Activated CD4-positive, alpha-beta memory T cell treated with anti-CD3 and anti-CD28 coated beads, Interleukin-2, amount 10 ng/mL, durations not matched to agents 7 days and 5 days (primary cell): Measurements from ENCODE around the gene KY. TPM values are rescaled to one million over a fixed set of nuclear protein-coding genes. Genes with fewer than 3 reads are reported as not detected.
A peak's percentile ranks its signal among the peaks of the same experiment; 100 is the strongest.

Source experiments
- CTCF ChIA-PET: fragments of 350-600 bp; sonication (Branson Sonifier 250); formaldehyde crosslinking; loops from one replicate; lab custom pipeline; 2021; ENCODE audit warnings: antibody characterized with exemption, inconsistent platforms; lab: Charles Lee
- POLR2A ChIA-PET: fragments of 350-600 bp; sonication (Branson Sonifier 250); formaldehyde crosslinking; loops from one replicate; lab custom pipeline; 2021; ENCODE audit warnings: antibody characterized with exemption; lab: Charles Lee
- DNase-seq: peaks from one replicate; pipeline ENCODE4 v3.0.0-alpha.2; 2020
- H3K27ac Mint-ChIP-seq: one replicate; pipeline ENCODE4 v1.8.0; 2021; ENCODE audit warnings: mild to moderate bottlenecking, mixed read lengths
- H3K27me3 Mint-ChIP-seq: one replicate; pipeline ENCODE4 v1.8.0; 2021; ENCODE audit warnings: mixed read lengths
- H3K36me3 Mint-ChIP-seq: one replicate; pipeline ENCODE4 v1.8.0; 2021; ENCODE audit warnings: low read depth, mixed read lengths
- H3K4me1 Mint-ChIP-seq: one replicate; pipeline ENCODE4 v1.8.0; 2021; ENCODE audit warnings: mixed read lengths
- H3K4me3 Mint-ChIP-seq: one replicate; pipeline ENCODE4 v1.8.0; 2021; ENCODE audit warnings: mild to moderate bottlenecking, mixed read lengths
- H3K9me3 Mint-ChIP-seq: one replicate; pipeline ENCODE4 v1.8.0; 2021; ENCODE audit warnings: mixed read lengths
- total RNA-seq, 2 experiments: library from RNA; stranded (reverse); gene quantifications; one replicate each; pipeline ENCODE4 v1.2.3, GENCODE V29; 2021

KY gene
- total RNA-seq, 2 experiments from 2014 or later = not detected

DNA sequence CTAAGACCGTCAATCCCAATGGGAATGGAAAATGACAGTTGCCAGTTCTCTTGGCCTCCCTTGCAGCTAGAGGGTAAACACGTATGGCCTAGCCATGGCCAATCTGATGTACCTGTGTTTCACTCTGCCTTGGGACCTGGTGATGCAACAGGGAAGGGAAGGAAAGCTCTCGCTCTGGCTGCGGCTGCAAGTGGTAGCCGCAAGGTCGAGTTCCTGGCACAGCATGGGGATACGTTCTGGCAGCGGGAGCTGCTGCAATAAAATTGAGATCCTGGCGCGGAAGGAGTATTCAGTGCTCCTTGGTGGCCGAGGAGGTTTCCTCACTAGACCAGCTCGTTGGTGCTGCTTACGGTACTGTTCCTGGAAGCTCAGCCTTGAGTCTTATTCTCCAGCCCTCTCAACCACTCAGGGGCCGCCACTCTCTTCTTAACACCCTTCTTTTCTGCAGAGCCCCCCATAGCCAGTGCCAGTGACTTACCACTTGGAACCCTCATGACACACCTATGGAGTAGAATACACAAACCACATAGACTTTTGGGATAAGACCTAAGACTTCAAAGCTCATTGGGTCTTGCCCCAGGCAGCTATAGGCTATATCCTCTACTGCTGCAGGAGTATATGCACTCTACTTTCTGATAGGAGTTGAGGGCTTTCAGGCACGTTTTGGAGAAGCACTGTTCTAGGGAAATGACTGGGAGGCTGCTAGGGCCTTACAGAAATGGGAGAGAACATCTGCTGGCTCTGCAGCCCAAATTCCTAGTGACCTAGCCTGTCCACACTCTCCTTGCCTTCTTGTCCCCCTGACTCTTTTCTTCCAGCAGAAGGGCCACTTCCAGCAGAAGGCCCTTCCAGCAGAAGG is 2.7 kb downstream of the KY start:
- H3K36me3 Mint-ChIP-seq = no peaks in the 10 kb centered on the region
- H3K27me3 Mint-ChIP-seq = peaks cover 20% of the 10 kb centered on the region
- H3K4me1 Mint-ChIP-seq = no peaks in the 10 kb centered on the region
- POLR2A ChIA-PET = no interaction called here
- H3K9me3 Mint-ChIP-seq = no peaks in the 10 kb centered on the region
- H3K4me3 Mint-ChIP-seq = no peak overlapping the region
- no peak for DNase-seq
- CTCF ChIA-PET = no interaction called here
- H3K27ac Mint-ChIP-seq = no peak overlapping the region

DNA sequence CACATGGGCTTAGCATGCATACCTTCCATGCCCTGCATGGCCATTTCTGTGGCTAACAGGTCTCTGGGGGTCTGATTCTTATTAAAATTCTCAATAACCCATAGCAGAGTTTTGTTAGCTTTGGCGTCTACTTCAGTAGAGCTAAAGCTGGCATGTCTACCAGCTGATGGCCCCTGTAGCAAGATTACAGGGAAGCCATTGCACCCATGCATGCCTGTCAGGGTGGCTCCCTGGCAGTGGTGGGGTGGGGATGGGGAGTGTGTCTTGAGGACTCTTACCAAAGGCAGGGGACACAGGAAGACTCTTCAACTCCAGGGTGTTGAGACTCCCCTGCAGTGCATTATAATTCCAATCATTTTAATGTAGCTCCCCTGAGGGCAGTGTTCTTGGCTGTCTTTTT is 4.7 kb downstream of the KY start:
- Mint-ChIP-seq H3K27ac (no peak overlapping the region), H3K36me3 (no peaks in the 10 kb centered on the region), H3K4me1 (no peaks in the 10 kb centered on the region), H3K4me3 (no peak overlapping the region), H3K9me3 (no peaks in the 10 kb centered on the region), H3K27me3 (peaks cover 12% of the 10 kb centered on the region)
- DNase-seq = no peak
- ChIA-PET CTCF (no interaction called here), POLR2A (no interaction called here)

DNA sequence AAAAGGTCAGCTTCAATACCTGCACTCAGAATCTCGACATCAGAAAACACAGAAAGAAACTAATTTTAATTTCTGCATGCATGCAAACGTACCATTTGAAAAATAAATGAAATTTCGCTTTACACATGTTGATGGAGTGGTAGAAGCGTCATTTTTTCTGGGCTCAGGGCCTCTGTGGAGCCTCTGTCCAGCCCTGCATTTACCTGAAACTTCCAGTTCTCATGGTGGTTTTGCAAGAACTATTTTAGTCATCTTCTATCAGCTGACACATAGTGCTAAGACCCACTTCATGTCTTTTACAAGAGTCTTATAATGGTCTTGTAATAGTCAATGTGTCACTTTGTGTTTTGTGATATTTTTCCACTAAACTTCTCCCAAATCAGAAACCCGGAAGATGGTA is 5.3 kb downstream of the KY start:
- no peak for DNase-seq
- peaks cover 12% of the 10 kb centered on the region for H3K27me3 Mint-ChIP-seq
- no peak overlapping the region for H3K27ac Mint-ChIP-seq
- ChIA-PET POLR2A (no interaction called here), CTCF (no interaction called here)
- H3K9me3 Mint-ChIP-seq = no peaks in the 10 kb centered on the region
- H3K4me1 Mint-ChIP-seq = no peaks in the 10 kb centered on the region
- no peak overlapping the region for H3K4me3 Mint-ChIP-seq
- no peaks in the 10 kb centered on the region for H3K36me3 Mint-ChIP-seq

DNA sequence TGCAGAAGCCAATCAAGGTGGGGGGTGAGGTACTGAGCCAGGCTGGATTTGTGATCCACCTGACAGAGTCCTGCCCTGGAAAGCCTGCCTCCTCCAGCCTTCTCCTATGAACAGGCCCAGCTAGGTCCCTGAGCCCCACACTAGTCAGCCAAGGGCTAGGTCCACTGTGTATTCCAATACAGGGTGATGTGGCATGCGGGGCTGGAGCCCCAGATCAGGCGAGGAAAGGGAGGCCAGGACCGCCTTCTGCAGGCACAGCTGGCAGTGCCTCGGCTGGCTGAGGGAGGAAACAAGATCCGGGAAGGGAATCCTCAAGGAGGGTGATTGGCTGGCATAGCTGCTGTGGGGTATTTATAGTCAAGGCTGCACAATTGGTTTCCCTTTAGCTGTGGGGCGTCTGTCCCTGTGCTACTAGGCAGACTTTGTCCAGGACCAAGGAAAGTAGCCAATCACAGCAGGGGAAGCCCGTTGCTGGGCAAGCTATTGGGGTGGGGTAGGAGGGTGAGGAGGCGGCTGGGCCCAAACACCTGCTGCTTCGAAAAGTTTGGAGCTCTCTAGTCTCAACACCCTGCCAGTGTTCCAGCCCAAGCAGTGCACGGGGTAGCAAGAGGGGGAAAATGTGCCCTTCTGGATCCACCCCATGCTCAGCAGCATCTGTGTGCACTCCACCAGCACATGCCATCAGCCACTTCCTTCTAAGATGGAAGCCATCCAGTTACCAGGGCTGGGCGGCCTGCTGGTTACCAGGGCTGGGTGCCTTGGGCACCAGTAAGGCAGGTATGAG is 5.9 kb downstream of the KY start:
- H3K27me3 Mint-ChIP-seq = peaks cover 8% of the 10 kb centered on the region
- POLR2A ChIA-PET = no interaction called here
- no peaks in the 10 kb centered on the region for H3K36me3 Mint-ChIP-seq
- CTCF ChIA-PET = no interaction called here
- no peak for DNase-seq
- no peak overlapping the region for H3K4me3 Mint-ChIP-seq
- no peak overlapping the region for H3K27ac Mint-ChIP-seq
- no peaks in the 10 kb centered on the region for H3K4me1 Mint-ChIP-seq
- no peaks in the 10 kb centered on the region for H3K9me3 Mint-ChIP-seq

DNA sequence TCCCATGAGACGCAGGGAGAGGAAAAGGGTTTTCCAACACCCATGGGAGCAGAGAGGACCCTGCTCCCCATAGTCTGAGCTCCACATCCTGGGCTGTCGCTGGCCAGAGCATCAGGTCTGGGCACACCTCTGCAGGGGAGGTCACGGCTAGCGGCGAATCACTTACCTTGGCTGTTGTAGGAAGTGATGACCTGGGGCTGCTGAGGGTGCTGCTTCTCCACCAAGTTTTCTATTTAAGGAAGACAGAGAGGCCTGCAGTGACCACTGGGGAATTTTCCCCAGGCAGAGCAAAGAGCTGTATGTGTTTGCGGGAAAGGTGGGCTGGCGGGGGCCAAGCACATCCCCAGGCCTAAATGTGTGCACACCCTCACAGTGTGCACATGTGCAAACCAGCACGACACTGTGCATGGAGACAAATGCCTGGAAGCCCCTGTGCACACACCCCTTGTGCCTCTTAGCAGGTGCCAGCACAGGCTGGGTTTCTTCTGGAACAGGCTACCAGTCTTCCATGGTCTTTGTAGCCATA is 7.6 kb downstream of the KY start:
- H3K9me3 Mint-ChIP-seq = no peaks in the 10 kb centered on the region
- H3K36me3 Mint-ChIP-seq = no peaks in the 10 kb centered on the region
- ChIA-PET CTCF (interaction anchor here (1.9 kb wide), 1 partner anchor 42 kb away, joined by 6 read pairs; no protein-coding TSS in a partner anchor), POLR2A (no interaction called here)
- H3K27me3 Mint-ChIP-seq = no peaks in the 10 kb centered on the region
- H3K27ac Mint-ChIP-seq = no peak overlapping the region
- DNase-seq = peak; percentile 9
- no peak overlapping the region for H3K4me3 Mint-ChIP-seq
- H3K4me1 Mint-ChIP-seq = no peaks in the 10 kb centered on the region

DNA sequence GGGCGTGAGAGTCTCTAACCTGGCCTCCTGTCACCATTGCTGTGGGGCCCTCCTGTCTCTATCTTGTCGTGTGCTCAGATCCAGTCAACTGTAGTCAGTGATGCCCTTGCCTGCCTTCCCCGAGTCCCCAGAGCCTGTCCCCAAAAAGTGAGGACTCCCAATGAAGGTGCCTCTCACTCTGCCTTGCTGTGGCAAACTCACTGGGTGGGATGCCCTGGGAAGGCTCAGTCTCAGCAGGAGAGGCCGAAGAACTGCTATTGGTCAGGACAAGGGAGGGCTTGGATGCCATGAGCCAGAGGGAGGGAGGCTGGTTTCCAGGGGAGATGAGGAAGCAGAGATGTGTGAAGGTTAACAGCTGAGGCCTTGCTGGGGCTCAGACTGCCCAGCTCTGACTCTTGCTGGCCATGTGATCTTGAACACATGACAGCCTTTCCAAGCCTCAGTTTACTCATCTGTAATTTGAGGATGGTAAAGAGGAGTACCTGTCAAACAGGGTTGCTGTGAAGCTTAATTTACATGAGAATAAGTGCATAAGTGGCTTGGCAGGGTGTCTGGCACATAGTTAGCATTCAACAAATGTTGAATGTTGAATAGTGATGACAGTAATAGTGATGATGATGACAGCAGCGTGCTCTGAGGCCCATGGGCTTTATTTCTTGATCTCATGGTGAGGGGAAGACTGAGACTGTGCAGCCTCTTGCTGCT is 8.2 kb downstream of the KY start:
- POLR2A ChIA-PET = no interaction called here
- Mint-ChIP-seq H3K36me3 (no peaks in the 10 kb centered on the region), H3K27me3 (no peaks in the 10 kb centered on the region), H3K9me3 (no peaks in the 10 kb centered on the region), H3K27ac (no peak overlapping the region), H3K4me3 (no peak overlapping the region), H3K4me1 (no peaks in the 10 kb centered on the region)
- CTCF ChIA-PET = interaction anchor here (1.9 kb wide), 1 partner anchor 42 kb away, joined by 6 read pairs; no protein-coding TSS in a partner anchor
- peak; percentile 6 for DNase-seq

DNA sequence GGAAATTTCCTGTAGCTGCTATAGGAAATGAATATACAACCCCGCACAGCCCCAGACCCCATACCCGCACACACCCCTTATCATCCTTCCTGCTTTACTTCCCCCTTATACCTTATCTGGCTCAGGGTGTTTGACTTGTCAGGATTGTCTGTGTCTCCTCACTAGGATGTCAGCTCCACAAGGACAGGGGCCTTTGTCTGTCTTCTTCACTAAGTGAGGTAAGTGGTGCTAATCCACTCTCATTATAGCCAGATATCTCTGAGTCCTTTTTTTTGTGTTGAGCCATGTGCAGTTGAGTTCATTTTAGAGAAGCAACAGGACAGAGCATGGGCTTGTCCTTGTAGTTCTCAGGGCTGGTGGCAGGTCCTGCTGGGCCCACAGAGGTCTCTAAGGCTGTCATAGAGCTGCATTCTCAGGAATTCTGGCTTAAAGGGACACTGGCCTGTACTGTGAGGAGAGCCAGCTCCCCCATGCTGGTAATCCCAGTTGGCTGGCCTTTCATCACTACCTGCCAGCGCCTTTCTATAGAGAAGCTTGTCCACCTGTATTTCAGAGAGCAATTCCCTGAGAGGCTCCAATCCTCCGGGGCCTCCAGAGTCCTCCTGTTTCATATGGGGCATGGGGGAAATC is 9.0 kb downstream of the KY start:
- H3K36me3 Mint-ChIP-seq = no peaks in the 10 kb centered on the region
- no peaks in the 10 kb centered on the region for H3K4me1 Mint-ChIP-seq
- ChIA-PET POLR2A (no interaction called here), CTCF (interaction anchor here (1.9 kb wide), 1 partner anchor 41 kb away, joined by 6 read pairs; no protein-coding TSS in a partner anchor)
- H3K27ac Mint-ChIP-seq = no peak overlapping the region
- no peaks in the 10 kb centered on the region for H3K27me3 Mint-ChIP-seq
- DNase-seq = no peak
- H3K4me3 Mint-ChIP-seq = no peak overlapping the region
- H3K9me3 Mint-ChIP-seq = no peaks in the 10 kb centered on the region

DNA sequence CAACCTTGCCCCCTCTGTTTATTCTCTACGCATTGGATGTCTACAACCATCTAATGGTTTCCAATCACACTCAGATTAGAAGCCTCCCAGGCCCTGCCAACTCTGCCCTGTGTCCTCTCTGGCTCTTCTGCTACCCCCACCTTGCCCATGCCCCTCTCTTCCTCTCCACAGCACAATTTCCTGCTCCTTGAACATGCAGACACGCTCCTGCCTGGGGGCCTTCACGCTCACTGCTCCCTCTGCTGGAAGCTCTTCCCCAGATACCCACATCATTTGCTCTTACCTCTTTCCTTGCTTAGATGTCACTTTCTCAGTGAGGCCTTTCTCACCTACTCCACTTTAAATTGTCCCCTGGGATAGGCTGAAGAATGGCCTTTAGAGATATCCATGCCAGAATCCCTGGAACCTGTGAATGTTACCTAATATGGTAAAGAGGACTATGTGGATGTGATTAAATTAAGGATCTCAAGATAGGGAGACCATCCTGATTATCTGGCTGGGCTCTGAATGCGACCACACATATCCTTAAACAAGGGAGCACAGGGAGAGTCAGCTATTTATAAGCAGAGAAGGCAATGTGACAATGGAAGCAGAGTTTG is 9.9 kb downstream of the KY start:
- Mint-ChIP-seq H3K4me3 (no peak overlapping the region), H3K27me3 (no peaks in the 10 kb centered on the region), H3K27ac (no peak overlapping the region), H3K36me3 (no peaks in the 10 kb centered on the region), H3K4me1 (no peaks in the 10 kb centered on the region), H3K9me3 (no peaks in the 10 kb centered on the region)
- ChIA-PET POLR2A (no interaction called here), CTCF (interaction anchor here (1.5 kb wide), 1 partner anchor 40 kb away, joined by 4 read pairs; no protein-coding TSS in a partner anchor)
- DNase-seq = peak; percentile 15

DNA sequence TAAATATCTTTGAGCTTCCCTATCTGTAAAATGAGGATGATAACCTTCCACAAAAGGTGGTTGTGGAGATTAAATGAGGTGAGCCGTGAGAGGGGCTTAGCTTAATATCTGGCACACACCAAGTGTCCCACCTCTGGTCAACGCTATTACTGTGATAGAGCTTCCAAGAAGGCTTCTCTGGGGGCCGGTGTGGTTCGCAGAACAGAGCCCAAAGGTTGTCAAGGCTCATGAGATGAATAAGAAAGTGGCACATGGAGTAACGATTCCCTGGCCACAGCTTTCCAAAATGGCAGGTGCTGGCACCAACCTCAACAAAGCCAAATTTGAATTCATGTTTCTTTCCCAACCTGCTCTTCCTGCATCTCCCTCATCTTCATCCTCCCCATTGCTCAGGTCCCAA is 10.4 kb downstream of the KY start:
- no peak for DNase-seq
- no peaks in the 10 kb centered on the region for H3K36me3 Mint-ChIP-seq
- H3K9me3 Mint-ChIP-seq = no peaks in the 10 kb centered on the region
- no peaks in the 10 kb centered on the region for H3K4me1 Mint-ChIP-seq
- no peaks in the 10 kb centered on the region for H3K27me3 Mint-ChIP-seq
- CTCF ChIA-PET = interaction anchor here (1.5 kb wide), 1 partner anchor 40 kb away, joined by 4 read pairs; no protein-coding TSS in a partner anchor
- no peak overlapping the region for H3K27ac Mint-ChIP-seq
- no peak overlapping the region for H3K4me3 Mint-ChIP-seq
- POLR2A ChIA-PET = no interaction called here

DNA sequence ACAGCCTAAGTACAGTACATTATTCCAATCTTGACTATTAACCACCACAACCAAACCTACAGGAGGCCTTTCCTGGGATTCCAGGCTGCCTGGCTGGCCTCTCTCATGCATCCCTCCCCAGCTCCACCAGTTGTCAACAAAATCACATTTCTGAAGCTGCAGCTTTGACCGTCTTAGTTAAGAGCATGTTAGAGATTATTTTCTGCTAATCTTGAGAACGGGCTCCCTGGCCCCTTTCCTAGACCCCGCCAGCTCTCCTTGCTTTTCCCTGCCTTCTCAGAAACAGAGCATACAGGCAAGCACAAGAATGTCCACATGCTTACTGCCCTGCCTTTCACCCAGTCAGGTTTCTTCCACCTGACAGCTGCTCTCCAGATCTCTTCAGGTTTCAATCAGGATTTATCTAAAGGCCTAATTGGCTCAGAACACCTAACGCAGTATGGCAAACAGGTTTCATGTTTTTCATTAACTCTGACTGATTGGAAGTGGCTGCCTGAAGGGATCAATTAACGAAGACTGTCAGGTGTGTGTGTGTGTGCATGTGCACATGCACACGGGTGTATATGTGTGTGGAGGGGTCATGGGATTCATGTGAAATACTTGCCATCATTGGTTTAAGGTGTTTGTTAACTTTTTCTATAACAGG is 12.3 kb downstream of the KY start:
- no peaks in the 10 kb centered on the region for H3K27me3 Mint-ChIP-seq
- H3K9me3 Mint-ChIP-seq = no peaks in the 10 kb centered on the region
- H3K4me3 Mint-ChIP-seq = no peak overlapping the region
- H3K4me1 Mint-ChIP-seq = no peaks in the 10 kb centered on the region
- ChIA-PET CTCF (interaction anchor here (1.5 kb wide), 1 partner anchor 35 kb away, joined by 5 read pairs; no protein-coding TSS in a partner anchor), POLR2A (no interaction called here)
- no peak overlapping the region for H3K27ac Mint-ChIP-seq
- peak; percentile 8 for DNase-seq
- H3K36me3 Mint-ChIP-seq = no peaks in the 10 kb centered on the region

DNA sequence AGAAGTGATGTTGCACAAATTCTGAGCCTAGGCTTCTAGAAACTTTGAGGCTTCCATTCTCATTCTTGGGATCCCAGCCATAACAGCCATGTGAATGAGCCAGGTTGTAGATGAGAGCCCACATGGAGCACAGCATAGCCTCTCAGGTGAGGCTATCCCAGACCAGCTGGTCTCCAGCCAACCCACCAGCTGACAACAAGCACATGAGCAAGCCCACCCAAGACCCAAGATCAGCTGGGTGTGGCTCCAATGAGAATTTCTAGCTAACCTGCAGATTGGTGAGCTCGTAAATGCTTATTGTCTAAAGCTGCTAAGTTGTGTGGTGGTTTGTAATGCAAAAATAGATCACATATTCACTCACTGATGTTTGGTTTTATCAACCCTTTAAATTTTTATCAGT is 14.4 kb downstream of the KY start:
- peak; percentile 5 for DNase-seq
- no peak overlapping the region for H3K27ac Mint-ChIP-seq
- ChIA-PET POLR2A (no interaction called here), CTCF (no interaction called here)
- H3K36me3 Mint-ChIP-seq = no peaks in the 10 kb centered on the region
- peaks cover 5% of the 10 kb centered on the region for H3K27me3 Mint-ChIP-seq
- H3K4me1 Mint-ChIP-seq = no peaks in the 10 kb centered on the region
- H3K4me3 Mint-ChIP-seq = no peak overlapping the region
- H3K9me3 Mint-ChIP-seq = no peaks in the 10 kb centered on the region

DNA sequence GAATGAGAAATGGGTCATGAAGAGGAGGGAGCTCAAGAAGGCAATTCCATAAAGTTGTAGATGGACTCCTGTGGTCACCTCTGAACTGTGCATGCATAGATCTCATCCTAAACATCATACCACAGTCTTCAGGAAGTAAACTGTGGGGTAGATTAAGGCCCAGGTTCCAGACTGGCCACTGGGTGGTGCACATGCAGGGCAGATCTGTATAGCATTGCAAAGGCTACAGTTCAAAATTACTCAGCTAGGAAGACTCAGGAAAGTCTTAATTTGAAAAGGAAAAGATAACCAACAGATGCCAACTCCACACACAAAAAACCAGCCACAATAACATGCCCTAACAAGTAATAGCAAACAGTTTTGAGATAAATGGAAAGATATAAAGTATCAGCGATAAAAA is 20.3 kb downstream of the KY start:
- Mint-ChIP-seq H3K27ac (no peak overlapping the region), H3K4me1 (no peaks in the 10 kb centered on the region), H3K36me3 (no peaks in the 10 kb centered on the region), H3K9me3 (no peaks in the 10 kb centered on the region), H3K27me3 (peaks cover 6% of the 10 kb centered on the region), H3K4me3 (no peak overlapping the region)
- ChIA-PET CTCF (no interaction called here), POLR2A (no interaction called here)
- DNase-seq = peak; percentile 5
